Measurements from ENCODE around the gene POPDC3.
A peak's percentile ranks its signal among the peaks of the same experiment; 100 is the strongest.
"Not testable (repeated sequence)": the region's sequence is repeated elsewhere in the genome, so short reads cannot be mapped to it uniquely, and the experiment has no call there.

POPDC3 gene

DNA sequence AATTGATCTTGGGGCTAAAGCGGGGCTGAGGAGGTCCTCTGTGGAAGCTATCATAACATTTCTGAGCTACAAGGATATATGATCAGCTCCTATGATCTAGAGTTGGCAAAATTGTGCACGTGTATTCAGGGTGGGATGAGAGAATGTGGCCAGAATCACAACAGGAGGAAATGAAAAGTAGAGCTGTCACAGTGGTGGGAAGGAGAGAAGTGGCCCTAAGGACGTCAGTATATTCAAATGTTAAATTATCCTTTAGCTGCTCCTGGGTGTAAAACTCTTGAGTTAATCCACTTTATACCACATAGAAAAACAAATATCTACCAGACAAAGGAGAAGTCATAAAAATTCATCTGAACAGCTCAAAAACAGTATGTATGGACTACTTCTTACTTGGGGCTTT is 14.8 kb upstream of the POPDC3 start:
- no peak for DNase-seq

DNA sequence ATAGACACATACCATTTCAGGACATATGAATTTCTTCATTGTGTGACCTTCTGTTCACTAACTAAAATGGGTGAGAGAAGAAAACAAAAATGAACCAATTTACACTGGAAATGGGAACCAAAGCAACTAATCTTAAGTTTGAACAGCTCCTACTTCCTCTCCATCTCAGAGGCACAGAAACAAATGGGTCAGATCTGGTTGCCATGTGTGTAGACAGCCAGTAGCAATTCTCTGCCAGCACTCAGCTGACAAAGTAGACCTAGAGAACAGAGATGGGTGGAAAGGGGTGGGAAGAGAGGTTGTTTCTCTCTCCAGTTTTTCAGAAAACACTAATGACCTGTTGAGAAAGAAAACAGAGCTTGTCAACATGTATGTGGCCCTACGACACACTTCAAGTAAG is 14.3 kb upstream of the POPDC3 start:
- DNase-seq = no peak

DNA sequence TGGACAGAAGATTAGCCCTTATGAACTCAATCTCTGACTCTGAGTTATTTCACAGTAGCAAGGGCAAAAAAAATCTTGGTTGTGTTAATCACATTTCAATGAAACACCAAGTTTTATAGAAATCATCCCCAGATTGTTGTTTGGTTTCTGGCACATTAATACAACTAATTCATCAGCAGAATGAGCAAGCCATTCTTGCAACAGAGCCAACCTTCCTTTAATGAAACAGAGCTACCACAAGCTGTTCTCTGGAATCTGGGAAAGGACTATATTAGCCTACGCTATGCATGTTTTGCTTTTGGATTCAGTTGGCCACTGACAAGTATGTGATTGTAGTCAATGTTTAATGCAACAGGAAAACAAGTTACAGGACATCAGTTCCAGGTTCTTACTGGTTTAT is 13.8 kb upstream of the POPDC3 start:
- no peak for DNase-seq

DNA sequence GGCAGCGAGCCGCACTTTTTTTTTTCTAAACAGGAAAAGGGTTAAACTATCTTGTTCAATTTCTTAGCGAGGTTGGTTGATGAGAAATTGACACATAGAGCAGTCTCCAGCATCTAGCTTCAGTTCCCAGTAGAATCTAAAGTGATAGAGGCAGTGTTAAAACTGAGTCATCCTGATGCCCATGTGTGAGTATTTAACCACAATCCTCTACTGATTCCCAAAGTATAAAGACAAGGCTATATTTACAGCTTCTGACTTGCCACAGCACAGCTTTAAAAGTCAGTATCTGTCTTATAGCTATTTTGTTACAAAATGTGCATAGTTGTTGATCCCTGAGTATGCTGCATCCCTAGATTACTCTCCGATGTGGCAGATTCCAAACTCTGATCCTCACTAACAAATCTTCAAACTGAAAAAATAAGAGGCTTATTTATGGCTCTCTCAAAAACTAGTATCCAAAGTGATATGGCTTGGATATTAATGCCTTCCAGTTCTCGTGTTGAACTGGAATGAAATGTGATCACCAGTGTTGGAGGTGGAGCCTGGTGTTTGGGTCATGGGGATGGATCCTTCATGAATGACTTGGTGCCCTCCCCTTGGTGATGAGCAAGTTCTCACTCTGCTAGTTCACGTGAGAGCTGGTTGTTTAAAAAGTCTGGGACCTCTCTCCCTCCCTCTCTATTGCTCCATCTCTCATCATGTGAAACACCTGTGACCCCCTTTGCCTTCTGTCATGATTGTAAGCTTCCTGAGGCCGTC is 13.1 kb upstream of the POPDC3 start:
- no peak for DNase-seq

DNA sequence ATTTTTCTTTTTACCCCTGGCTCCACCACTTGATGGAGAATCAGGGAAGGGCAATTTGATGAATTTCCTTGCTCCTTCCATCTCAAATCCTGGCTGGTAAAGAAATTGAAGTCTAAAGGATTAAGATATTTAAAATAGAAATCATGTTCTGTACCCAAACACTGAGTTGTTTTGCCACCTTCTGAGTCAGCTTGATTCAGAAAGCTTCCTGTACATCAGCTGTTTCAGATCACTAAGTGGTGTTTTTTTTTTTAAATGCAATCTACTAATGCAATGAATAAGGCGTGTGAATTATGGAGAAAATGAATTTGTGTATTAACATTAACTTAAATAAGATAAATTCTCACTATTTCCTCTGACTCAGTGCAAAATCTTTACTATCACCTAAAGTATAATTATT is 11.5 kb upstream of the POPDC3 start:
- DNase-seq = no peak

DNA sequence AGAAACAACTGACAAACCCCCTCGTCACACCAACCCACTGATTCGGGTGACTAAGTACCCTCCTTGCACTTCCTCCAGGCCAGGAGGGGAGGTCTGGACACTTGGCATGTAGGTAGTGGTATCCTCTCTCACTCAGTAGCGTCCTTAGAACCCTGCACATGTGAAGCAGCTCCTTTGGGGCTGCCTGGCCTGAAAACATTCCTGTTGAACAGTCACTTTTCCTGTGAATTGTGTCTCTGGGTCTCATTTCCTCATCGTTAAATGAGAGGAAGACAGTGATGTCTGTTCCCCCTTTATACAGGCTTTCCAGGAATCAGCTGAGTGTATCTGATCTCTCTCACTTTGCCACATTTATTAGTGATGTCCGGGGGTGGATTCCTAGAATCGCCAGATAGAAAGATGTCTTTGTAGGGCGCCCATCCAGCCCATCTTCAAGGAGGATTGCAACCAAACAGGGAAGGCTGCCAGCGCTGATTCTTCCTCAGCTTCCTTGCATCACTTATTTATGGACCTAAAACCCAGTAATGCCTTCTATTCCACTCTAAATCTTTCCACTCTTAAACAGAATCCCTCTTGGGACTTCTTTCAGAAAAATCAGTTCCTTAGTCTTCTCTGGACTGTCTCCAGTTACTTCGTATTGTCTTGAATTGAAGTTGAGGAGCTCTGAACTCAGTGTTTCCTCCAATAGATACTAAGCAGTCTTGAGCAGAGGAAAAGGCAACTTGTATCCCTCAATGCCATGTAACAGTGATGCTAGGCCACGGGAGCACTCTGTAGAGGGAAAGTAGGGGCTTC is 9.4 kb upstream of the POPDC3 start:
- DNase-seq = no peak

DNA sequence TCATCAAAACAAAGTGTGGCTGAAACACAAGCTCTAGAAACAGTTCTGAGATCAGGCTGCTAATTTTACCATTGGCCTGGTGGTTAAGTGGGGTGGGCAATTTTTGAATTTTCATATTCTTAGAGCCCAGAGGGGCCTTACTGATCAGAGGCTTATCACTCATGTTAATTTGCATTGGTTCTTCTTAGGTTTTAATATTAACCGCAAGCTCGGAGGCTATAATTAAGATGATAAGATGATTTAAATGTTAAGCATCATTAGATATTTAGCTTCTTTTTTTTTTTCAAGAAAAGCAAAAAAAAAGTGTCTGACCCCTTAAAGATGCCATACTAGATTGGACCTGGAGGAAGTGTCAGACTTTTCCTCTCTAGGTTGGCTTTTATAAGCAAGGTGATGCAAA is 8.4 kb upstream of the POPDC3 start:
- no peak for DNase-seq

DNA sequence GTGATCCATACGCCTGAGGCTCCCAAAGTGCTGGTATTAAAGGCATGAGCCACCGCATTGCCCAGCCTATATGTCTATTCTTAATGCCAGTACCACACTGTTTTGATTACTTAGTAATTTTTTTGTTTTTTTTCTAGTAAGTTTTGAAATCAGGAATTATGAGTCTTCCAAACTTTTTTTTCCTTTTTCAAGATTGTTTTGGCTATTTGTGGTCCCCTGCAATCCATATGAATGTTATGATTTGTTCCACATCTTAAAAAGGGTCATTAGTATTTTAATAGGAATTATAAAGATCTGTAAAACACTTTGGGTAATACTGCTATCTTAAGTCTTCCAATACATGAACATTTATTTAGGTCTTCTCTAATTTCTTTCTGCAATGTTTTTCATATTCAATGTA is 6.8 kb upstream of the POPDC3 start:
- no peak for DNase-seq

DNA sequence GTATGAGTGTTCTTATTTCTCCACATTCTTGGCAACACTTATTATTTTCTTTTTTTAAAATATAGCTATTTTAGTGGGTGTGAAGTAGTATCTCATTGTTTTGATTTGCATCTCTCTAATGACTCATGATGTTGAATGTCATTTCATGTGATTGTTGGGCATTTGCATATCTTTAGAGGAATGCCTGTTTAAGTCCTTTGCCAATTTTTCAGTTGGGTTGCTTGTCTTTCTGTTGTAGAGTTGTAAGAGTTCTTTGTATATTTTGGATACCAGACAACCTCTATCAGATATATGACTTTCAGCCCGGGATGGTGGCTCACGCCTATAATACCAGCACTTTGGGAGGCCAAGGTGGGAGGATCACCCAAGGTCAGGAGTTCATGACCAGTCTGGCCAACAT is 5.1 kb upstream of the POPDC3 start:
- DNase-seq = no peak

DNA sequence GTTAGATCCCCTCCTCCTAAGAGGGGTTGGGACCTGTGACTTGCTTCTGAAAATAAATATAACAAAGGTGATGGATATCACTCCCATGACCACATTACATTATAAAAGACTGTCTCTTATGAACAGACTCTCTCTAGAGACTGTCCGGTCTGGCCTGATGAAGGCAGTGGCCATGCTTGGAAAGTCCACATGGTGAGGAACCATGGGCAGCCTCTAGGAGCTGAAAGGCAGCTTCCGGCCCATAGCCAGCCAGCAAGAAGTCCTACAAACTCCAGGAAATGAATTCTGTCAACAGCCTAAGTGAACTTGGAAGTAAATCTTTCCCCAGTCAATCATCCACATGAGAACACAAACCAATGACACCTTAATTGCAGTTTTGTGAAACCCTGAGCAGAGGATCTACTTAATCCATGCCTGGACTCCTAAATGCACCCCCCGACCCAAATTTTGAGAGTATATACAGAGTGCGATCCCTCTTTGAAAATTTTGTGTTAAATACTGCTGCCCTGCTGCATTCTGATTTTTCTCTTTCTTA is 2.2 kb upstream of the POPDC3 start:
- DNase-seq = no peak

DNA sequence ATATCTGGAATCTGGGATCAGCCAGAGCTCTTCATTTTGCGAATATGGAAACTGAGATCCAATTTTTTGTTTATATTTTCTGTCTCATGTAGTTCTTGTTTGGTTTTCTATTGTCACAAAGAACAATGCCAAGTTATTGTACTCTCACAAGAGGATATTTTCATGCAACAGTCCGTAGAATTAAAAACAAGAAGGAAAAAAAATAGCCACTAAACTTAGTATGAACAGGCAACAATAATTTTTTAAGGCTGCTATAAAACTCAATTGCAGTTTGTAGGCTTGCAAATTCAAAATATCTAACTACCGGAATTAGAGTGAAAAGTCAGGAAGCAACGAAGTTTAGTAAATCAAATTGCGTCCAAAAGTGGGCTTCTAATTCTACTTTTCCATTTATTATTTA is 1.2 kb downstream of the POPDC3 start:
- no peak for DNase-seq

DNA sequence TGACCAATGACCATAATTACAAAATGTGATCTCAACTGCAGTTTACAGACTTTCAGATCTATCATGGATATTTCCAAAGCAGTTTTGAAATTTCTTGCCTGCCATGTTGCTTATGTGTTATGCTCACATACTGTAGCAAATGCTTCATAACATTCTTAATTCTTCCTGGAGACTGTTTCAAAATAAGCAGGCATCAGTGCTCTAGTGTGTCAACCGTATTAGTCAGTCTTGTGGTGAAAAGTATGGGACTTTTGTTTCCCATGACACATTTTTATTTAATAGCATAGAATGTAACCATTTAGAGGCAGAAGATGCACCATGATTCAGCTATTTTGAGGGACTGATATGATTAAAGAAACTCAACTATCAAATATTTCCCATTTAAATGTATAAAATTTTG is 1.7 kb downstream of the POPDC3 start:
- peak; percentile 13 for DNase-seq

DNA sequence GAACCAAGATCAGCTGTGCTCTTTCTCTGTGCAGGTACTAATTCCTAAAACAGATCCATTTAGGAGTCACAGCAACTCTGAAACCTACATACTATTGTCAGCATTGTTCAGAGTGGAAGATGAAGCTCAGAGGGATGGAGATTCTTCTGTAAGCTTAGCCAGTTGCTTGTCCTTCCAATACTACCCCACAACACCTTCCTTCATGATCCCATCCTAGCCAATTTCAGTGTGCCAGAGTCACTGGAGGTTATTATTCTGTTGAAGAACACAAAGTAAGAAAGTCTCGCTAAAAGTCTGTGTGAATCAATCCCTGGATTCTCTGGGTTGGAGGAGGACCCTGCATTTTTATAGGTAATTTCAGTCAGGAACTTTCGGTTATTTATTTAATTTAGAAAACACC is 2.3 kb downstream of the POPDC3 start:
- DNase-seq = no peak

DNA sequence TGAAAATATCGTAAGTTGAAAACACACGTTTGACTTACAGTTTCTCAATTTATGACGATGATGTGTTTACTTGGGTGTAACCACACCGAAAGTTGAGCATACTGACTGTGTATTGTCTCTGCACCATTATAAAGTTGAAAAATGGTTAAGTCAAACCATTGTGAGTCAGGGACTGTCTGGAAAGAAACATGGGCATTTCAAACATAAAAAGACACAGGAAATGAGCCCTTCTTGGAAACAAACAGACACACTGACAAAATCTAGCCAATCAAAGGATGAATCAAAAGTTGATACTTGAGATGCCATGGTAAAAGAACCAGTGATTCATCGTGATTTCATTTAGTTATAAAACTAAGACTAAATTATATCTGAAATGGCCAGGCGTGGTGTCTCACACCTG is 5.3 kb downstream of the POPDC3 start:
- no peak for DNase-seq

DNA sequence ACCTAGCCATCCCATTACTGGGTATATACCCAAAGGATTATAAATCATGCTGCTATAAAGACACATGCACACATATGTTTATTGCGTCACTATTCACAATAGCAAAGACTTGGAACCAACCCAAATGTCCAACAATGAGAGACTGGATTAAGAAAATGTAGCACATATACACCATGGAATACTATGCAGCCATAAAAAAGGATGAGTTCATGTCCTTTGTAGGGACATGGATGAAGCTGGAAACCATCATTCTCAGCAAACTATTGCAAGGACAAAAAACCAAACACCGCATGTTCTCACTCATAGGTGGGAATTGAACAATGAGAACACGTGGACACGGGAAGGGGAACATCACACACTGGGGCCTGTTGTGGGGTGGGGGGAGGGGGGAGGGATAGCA is 7.3 kb downstream of the POPDC3 start:
- not testable (repeated sequence) for DNase-seq

DNA sequence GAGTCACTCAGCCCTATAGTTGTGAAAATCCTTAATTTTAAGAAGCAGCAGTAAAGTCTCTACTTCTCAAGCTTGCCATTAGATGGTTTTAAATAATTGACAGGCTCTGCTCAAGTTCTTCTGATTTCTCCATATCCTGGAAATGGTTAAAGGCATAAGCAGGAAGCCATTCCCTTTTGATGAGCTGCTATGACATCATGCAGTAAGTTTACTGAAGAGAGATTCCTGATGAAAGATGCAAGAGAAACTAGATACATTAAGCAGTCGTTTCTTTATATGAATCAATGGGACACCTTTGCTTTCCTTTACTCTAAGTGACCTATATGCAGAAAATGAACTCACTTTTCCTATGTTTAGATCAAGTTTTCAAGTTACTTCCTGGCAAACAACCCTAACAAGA is 9.8 kb downstream of the POPDC3 start:
- DNase-seq = no peak

DNA sequence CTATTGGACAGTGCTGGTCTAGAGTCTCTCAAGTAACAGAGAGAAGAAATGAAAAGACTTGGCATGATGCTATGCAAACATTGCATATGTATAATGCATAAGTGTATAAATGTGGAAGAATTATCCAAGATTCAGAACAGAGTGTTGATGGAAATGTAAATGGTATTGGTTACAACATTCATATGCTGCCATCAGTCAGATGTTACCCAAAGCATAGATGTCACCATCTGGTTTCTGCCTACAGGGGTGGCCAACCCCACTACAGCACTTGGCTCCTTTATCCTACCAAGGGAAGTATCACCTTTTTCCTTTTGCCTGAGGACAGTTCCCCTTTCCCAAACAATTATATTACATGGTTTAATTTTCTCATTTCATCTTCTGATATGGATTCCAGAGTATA is 11.9 kb downstream of the POPDC3 start:
- no peak for DNase-seq

DNA sequence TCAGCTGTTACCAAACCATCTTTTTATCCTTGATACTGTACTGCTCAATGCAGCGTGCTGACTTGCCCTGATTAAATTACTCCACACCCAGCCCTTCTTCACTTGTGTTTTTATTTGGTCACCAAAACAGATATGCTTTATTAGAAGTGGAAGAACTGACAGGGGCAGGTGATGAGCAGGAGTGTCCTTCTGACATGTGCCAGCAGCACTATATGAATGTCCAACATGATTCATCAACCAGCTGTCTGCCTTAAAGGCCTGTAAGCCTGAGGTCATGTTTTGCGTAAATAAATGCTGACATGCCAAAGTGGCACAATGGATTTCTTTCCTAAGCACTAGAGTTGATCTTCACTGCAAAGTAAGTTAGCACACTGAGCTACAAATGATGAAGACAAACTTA is 15.4 kb downstream of the POPDC3 start:
- peak; percentile 11 for DNase-seq

DNA sequence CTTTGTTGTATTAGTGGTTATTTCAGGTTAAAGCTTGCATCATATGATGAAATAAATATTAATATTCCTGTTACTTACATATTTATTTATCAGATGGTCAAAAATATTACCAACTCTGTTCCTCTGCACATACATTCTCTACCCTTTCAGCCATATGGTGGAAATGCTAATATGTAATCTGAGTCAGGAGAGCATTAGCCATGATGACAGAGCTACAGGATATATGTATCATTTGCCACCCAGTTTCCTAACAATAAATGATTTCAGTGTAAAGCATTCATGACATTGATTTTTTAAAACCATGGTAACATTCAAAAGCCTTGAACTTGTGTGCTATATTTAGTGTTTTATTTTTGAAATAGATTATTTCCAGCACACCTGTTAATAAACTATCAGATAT is 16.6 kb downstream of the POPDC3 start:
- DNase-seq = no peak

DNA sequence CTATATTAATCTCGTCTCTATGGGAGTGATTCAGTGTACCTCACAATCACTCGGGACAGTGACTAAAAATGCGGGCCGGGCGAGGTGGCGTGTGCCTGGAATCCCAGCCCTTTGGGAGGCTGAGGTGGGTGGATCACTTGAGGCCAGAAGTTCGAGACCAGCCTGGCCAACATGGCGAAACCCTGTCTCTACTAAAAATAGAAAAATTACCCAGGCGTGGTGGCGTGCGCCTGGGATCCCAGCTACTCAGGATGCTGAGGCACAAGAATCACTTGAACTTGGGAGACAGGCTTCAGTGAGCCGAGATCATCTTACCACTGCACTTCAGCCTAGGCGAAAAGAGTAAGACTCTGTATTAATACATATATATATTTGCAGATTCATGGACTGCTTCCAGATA is 17.4 kb downstream of the POPDC3 start:
- no peak for DNase-seq

DNA sequence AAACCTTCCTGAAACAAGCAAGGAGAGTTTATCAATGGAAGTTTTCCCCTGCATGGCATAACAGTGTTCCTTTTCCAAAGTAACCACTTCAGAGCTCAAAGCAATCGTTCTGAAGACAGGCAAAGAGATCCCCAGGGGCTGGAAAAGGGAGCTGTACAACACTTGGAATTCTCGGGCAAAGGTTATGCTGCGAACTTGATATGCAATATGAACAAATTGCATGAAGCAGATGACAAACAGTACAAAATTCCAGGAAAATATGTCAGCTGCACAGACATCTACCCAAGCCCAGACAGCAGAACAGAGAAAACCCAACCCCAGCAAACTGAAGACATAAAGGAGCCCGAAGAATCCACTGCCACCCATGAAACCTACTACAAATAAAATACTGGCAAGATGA is 18.4 kb downstream of the POPDC3 start:
- DNase-seq = no peak

DNA sequence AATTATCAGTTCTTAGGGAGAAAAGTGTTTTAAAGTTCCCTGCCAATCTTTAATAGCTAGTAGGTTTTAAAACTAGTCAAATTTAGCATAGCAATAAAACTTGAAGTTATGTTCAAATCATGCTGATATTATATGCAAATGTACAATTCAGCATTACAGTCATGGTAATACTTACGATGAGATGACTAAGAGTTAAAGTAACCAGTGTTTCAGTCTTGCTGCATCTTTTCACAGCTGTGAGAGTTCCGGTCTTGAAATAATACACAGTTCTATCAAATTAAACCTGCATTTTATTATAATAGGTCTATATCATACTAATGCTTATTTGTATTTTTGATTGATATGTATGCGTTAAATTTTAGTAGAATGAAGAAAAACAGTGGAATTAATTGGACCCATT is 26.1 kb downstream of the POPDC3 start:
- no peak for DNase-seq

DNA sequence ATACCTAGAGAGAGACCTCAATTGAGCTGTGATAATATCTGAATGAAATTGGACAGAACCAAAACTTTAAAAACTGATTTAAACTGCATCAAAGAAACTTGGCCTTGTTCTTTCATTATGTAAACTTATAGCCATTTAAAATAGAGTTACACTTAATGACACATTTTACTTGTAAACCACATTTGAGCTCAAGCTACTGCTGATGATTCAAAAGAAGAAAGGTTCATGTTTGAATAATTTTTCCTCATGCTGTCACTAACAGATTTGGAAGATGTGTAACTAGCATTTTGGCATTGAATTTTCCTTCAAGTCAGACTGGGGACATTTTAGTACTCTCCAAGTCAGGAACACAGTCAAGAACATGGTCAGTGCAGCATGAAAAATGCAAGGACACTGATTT is 26.9 kb downstream of the POPDC3 start:
- no peak for DNase-seq

DNA sequence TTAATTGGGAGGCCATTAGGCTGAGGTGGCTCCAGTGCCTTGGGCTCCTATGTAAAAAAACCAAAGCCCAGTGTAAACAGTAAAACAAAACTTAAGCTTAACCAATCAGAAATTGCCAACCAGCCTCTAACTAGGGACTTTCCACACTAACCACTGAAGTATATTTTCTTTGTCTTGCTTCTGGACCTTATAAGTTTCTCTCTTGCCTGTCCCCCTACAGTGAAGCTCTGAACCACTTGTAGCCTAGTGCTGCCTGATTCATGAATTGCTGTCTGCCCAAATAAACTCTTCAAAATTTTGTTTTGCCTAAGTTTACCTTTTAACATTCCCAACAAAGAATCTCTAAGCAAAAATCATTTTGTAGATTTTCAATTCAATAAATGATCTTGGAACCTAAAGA is 28.2 kb downstream of the POPDC3 start:
- no peak for DNase-seq

DNA sequence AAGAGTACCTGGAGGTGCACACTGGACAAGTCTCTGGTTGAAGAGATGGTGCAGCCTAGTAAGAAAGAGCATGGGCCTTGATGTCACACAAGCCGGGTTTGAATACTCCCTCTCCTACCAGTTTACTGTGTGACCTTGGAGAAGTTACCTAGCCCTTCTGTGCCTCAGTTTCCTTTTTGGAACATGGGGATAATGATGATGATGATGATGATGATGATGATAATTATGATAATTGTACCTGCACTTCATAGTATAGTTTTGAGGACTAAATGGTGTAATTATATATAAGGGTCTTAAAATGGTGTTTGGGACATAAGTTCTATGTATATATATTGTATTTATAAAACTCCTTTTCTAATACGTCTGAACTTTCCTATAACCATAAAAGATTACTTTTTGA is 41.7 kb downstream of the POPDC3 start:
- no peak for DNase-seq
